Spleen (tissue), 11 donors: ENCODE data around the gene SPEM2. TPM values are rescaled to one million over a fixed set of nuclear protein-coding genes. Genes with fewer than 3 reads are reported as not detected.

Experiments
- DNase-seq: peaks from one replicate; pipeline ENCODE4 v3.0.0-alpha.2; 2020
- H3K27ac ChIP-seq, 8 donors: fragments of 200-600 bp; sonication (generic) in 7 of 8; 1 replicate in 4 of 8; 2 replicates in 4 of 8; pipeline versions ENCODE4 v1.5.0 to v1.8.0; 2016 to 2021; ENCODE audit warnings: inconsistent platforms in 4 of 8, mild to moderate bottlenecking in 4 of 8, moderate library complexity in 1 of 8
- H3K27me3 ChIP-seq, 7 donors: fragments of 200-600 bp; sonication (generic) in 6 of 7; replicated peaks in 1 of 7; 1 replicate in 4 of 7; 2 replicates in 3 of 7; pipeline versions ENCODE4 v1.5.0 to v1.8.0; 2016 to 2021; ENCODE audit warnings: inconsistent platforms in 3 of 7, mild to moderate bottlenecking in 1 of 7
- H3K36me3 ChIP-seq, 6 donors: fragments of 200-600 bp; sonication (generic) in 5 of 6; 1 replicate in 4 of 6; 2 replicates in 2 of 6; pipeline versions ENCODE4 v1.5.0 to v1.8.0; 2016 to 2021; ENCODE audit warnings: inconsistent platforms in 2 of 6
- H3K4me1 ChIP-seq, 6 donors: fragments of 200-600 bp; sonication (generic) in 5 of 6; 1 replicate in 3 of 6; 2 replicates in 3 of 6; pipeline versions ENCODE4 v1.5.0 to v1.8.0; 2016 to 2021; ENCODE audit warnings: inconsistent platforms in 3 of 6
- H3K4me3 ChIP-seq, 8 donors: fragments of 200-600 bp; sonication (generic) in 7 of 8; 1 replicate in 4 of 8; 2 replicates in 4 of 8; pipeline versions ENCODE4 v1.5.0 to v1.8.0; 2016 to 2021; ENCODE audit warnings: inconsistent platforms in 4 of 8, mild to moderate bottlenecking in 4 of 8, moderate library complexity in 2 of 8
- H3K9me3 ChIP-seq, 8 donors: fragments of 200-600 bp; sonication (generic) in 7 of 8; 1 replicate in 4 of 8; 2 replicates in 4 of 8; pipeline versions ENCODE4 v1.5.0 to v1.8.0; 2016 to 2021; ENCODE audit warnings: inconsistent platforms in 4 of 8
- POLR2A ChIP-seq, 3 donors: fragments of 450-650 bp; IDR thresholded peaks; one replicate each; pipeline ENCODE4 v1.5.1; 2017; ENCODE audit warnings: antibody characterized with exemption in 3 of 3, mild to moderate bottlenecking in 1 of 3
- POLR2AphosphoS5 ChIP-seq, 3 donors: sonication (generic); formaldehyde crosslinking; IDR thresholded peaks; one replicate each; pipeline ENCODE4 v1.5.1; 2017; ENCODE audit warnings: antibody characterized with exemption in 3 of 3
- WGBS, 5 donors: extraction: QIAGEN DNeasy Blood & Tissue Kit in 3 of 5; methylation state at CpG; one replicate each; pipeline versions ENCODE4 v1.1.5 to v1.1.7; 2013 to 2018; 5-methylcytosine and 5-hydroxymethylcytosine counted together
- intact Hi-C: fragments of 100-400 bp; cut with DNase I; formaldehyde crosslinking; loops from one replicate; pipeline ENCODE4 v1.15.0; 2023; ENCODE audit warnings: low total_unique reads
- polyA plus RNA-seq, 3 donors: library from polyadenylated mRNA; stranded (reverse); fragments of 200-250 nt; gene quantifications; one replicate each; pipeline ENCODE4 v1.2.1, GENCODE V29; 2013
- total RNA-seq, 7 donors: library from RNA; depleted of rRNA in 3 of 7; stranded (reverse); fragments of >200 nt in 3 of 7; fragmentation: NEBNext Ultra II Directional in 4 of 7; extraction: Animal tissue kit (Norgen Biotek cat#: 25700) in 4 of 7; gene quantifications; one replicate each; pipeline versions ENCODE4 v1.1.0 to v1.2.1, GENCODE V29; 2016 to 2021
- TF ChIP-seq, protein P1 (sequence below), 11 experiments: fragments of 200-600 bp in 7 of 11; fragments of 450-650 bp in 4 of 11; sonication (generic) in 4 of 11; IDR thresholded peaks in 8 of 11; conservative IDR thresholded peaks in 3 of 11; 1 replicate in 7 of 11; 2 replicates in 4 of 11; pipeline versions ENCODE4 v1.4.0 to v1.8.0; 2016 to 2021; ENCODE audit warnings: antibody characterized with exemption in 11 of 11, inconsistent platforms in 4 of 11, mild to moderate bottlenecking in 1 of 11
- donor health status: healthy with polysubstance abuse.
- donor health status: DM: no; HTN: no; CAD: no; lungs with moderate emphysema.
- donor health status: DM: no; HTN: no; CAD: no.
- donor health status: Bipolar disorder and iron deficiency.
- donor health status: healthy.
- donor health status: DM: no; HTN: no; CAD: no.
- donor health status: DM: yes; HTN: yes; CAD: no.

SPEM2 gene
- total and polyA plus RNA-seq, 10 donors, result not detected

DNA sequence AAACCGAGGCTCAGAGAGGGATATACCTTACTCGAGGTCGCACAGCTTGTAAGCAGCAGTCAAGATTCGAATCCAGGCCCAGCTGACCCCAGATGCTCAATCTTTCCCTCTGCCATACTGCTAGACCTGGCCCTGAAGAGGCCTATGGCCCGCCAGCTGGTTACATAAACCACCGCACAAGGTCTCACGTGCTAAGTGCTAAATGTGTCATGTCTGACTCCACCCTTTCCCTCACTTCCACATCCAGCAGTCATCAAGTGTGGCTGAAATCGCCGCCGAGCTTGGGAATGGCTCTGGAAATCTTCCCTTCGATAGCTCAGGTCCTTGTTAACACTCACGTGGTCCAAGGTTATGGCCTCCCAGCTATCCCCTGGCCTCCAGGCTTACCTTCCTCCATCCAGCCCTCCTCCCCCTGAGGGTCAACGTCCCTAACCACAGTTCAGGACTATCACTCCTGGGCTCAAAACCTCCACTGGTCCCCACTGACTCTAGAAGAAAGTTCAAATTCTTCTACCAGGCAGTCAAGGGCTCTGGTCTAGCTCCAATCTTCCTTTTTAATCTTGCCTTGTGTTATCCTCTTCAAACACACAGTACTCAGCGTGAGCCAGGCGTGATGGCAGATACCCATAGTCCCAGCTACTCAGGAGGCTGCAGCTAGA, 50.5 kb downstream of the SPEM2 start:
- peak overlapping the region in 1 of 8 donors; percentile 94 for H3K4me3 ChIP-seq
- TF ChIP-seq, protein P1, sequence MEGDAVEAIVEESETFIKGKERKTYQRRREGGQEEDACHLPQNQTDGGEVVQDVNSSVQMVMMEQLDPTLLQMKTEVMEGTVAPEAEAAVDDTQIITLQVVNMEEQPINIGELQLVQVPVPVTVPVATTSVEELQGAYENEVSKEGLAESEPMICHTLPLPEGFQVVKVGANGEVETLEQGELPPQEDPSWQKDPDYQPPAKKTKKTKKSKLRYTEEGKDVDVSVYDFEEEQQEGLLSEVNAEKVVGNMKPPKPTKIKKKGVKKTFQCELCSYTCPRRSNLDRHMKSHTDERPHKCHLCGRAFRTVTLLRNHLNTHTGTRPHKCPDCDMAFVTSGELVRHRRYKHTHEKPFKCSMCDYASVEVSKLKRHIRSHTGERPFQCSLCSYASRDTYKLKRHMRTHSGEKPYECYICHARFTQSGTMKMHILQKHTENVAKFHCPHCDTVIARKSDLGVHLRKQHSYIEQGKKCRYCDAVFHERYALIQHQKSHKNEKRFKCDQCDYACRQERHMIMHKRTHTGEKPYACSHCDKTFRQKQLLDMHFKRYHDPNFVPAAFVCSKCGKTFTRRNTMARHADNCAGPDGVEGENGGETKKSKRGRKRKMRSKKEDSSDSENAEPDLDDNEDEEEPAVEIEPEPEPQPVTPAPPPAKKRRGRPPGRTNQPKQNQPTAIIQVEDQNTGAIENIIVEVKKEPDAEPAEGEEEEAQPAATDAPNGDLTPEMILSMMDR (IDR thresholded peaks at IDR 0.05 in 8 of 11, conservative IDR thresholded peaks at IDR 0.05 in 3 of 11), result no peak
- TF ChIP-seq POLR2AphosphoS5 (IDR thresholded peaks at IDR 0.05), result peak in 2 of 3 donors; percentile 63 to 79
- DNase-seq, result peak; percentile 74
- H3K27ac ChIP-seq, result peak overlapping the region; percentile 32 to 100 (median 86)
- no peaks in the 10 kb centered on the region for H3K9me3 ChIP-seq
- no peaks in the 10 kb centered on the region for H3K27me3 ChIP-seq
- intact Hi-C loops, result no loop called here
- H3K36me3 ChIP-seq, result peaks cover 0 to 7% (median 0%) of the 10 kb centered on the region in 6 donors
- WGBS, 5 donors, result 64 to 75% (median 67%) methylated on average over 15 of the region's 15 CpGs
- H3K4me1 ChIP-seq, result peaks cover 43 to 95% (median 73%) of the 10 kb centered on the region in 6 donors

DNA sequence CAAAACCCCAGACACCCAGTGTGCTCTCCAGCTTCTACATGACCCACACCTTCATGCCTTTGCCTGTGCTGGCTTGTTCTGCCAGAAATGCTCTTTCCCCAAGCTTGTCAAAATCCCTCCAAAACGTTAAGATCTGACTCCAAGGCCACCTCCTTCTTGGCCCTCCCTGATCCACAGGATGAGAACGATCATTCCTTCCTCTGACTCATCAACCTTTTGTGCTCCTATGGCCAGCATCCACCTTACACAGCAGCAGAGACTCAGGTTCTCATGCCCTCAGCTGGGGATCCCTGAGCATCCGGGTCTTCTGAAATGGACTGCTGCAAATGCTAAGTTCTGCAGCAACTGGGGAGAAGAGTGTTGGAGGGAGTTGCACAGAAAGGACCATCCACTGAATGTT, 51.1 kb downstream of the SPEM2 start:
- DNase-seq, result no peak
- Histone ChIP-seq H3K36me3 (peaks cover 0 to 7% (median 0%) of the 10 kb centered on the region in 6 donors), H3K27ac (peak overlapping the region; percentile 32 to 100 (median 86)), H3K9me3 (no peaks in the 10 kb centered on the region), H3K4me3 (peak overlapping the region in 2 of 8 donors; percentile 83 to 94), H3K4me1 (peaks cover 40 to 95% (median 72%) of the 10 kb centered on the region in 6 donors), H3K27me3 (no peaks in the 10 kb centered on the region)
- WGBS, 5 donors, result 49 to 55% (median 51%) methylated on average over 3 of the region's 3 CpGs
- intact Hi-C loops, result no loop called here
- no peak for TF ChIP-seq POLR2A (IDR thresholded peaks at IDR 0.05)
- TF ChIP-seq, protein P1 (IDR thresholded peaks at IDR 0.05 in 8 of 11, conservative IDR thresholded peaks at IDR 0.05 in 3 of 11), result no peak
- TF ChIP-seq POLR2AphosphoS5 (IDR thresholded peaks at IDR 0.05), result no peak

DNA sequence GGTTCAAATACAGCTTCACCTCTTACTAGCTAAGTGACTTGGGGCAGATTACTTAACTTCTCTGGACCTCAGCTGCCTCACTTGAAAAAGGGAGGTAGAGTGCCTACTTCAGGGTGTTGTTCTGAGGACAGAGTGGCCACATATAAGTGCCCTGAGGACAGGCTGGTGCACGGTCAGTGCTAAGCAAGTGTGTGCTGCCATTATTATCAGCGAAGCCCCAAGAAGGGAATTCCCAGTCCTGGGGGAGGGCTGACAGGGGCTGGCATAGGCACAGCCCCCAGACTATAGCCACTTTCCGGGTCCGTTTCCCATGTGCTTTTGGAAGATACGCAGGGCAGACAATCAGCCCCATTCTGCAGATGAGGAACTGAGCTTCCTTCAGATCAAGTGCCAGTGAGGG, 51.5 kb downstream of the SPEM2 start:
- intact Hi-C loops, result no loop called here
- Histone ChIP-seq H3K4me3 (peak overlapping the region in 4 of 8 donors; percentile 72 to 94 (median 84)), H3K27me3 (no peaks in the 10 kb centered on the region), H3K9me3 (no peaks in the 10 kb centered on the region), H3K27ac (peak overlapping the region in 7 of 8 donors; percentile 98 to 100 (median 99)), H3K4me1 (peaks cover 35 to 95% (median 69%) of the 10 kb centered on the region in 6 donors), H3K36me3 (peaks cover 0 to 7% (median 0%) of the 10 kb centered on the region in 6 donors)
- no peak for DNase-seq
- no peak for TF ChIP-seq POLR2A (IDR thresholded peaks at IDR 0.05)
- TF ChIP-seq, protein P1 (IDR thresholded peaks at IDR 0.05 in 8 of 11, conservative IDR thresholded peaks at IDR 0.05 in 3 of 11), result no peak
- TF ChIP-seq POLR2AphosphoS5 (IDR thresholded peaks at IDR 0.05), result no peak
- whole genome bisulfite sequencing, 5 donors, result 76 to 97% (median 88%) methylated on average over 3 to 5 of the region's 5 CpGs

Other genes starting within 250 kb of the SPEM2 start
Only the 30 nearest of the 39 such genes appear.
- gene GABARAP, start 183.2 kb upstream of the SPEM2 start, total RNA-seq, result 100 to 1,000 TPM; 222 to 519 (median 438) TPM
- 100 to 1,000 TPM; 755 to 855 (median 822) TPM for gene GABARAP, start 183.2 kb upstream of the SPEM2 start, polyA plus RNA-seq
- gene CTDNEP1, start 173.9 kb upstream of the SPEM2 start, total RNA-seq, result 100 to 1,000 TPM in 4 of 7 donors, 10 to 100 TPM in 3; 83.1 to 133 (median 119) TPM
- gene CTDNEP1, start 173.9 kb upstream of the SPEM2 start, polyA plus RNA-seq, result 100 to 1,000 TPM in 1 of 3 donors, 10 to 100 TPM in 2; 69.3 to 104 (median 86.1) TPM
- 10 to 100 TPM; 22.1 to 40.3 (median 36.3) TPM for gene ELP5, start 173.4 kb upstream of the SPEM2 start, total RNA-seq
- 10 to 100 TPM; 36.2 to 40.2 (median 37.2) TPM for gene ELP5, start 173.4 kb upstream of the SPEM2 start, polyA plus RNA-seq
- 1 to 10 TPM in 6 of 7 donors, under 1 TPM in 1; 0.74 to 6.6 (median 2.4) TPM for gene CLDN7, start 163.1 kb upstream of the SPEM2 start, total RNA-seq
- gene CLDN7, start 163.1 kb upstream of the SPEM2 start, polyA plus RNA-seq, result 1 to 10 TPM; 2.9 to 6.0 (median 4.3) TPM
- 1 to 10 TPM in 1 of 7 donors, under 1 TPM in 6; 0.39 to 1.6 (median 0.51) TPM for gene SLC2A4, start 143.9 kb upstream of the SPEM2 start, total RNA-seq
- gene SLC2A4, start 143.9 kb upstream of the SPEM2 start, polyA plus RNA-seq, result under 1 TPM; 0.07 to 0.56 (median 0.29) TPM
- gene YBX2, start 131.0 kb upstream of the SPEM2 start, total RNA-seq, result under 1 TPM in 3 of 7 donors, not detected in 4; 0.11 to 0.40 (median 0.19) TPM
- gene YBX2, start 131.0 kb upstream of the SPEM2 start, polyA plus RNA-seq, result under 1 TPM; 0.09 to 0.22 (median 0.12) TPM
- gene EIF5A, start 118.0 kb upstream of the SPEM2 start, total RNA-seq, result 100 to 1,000 TPM; 117 to 326 (median 244) TPM
- gene EIF5A, start 118.0 kb upstream of the SPEM2 start, polyA plus RNA-seq, result 100 to 1,000 TPM; 310 to 426 (median 376) TPM
- gene GPS2, start 110.3 kb upstream of the SPEM2 start, total RNA-seq, result 100 to 1,000 TPM in 2 of 7 donors, 10 to 100 TPM in 5; 54.1 to 123 (median 65.4) TPM
- gene GPS2, start 110.3 kb upstream of the SPEM2 start, polyA plus RNA-seq, result 10 to 100 TPM; 56.6 to 73.2 (median 70.9) TPM
- 10 to 100 TPM; 16.5 to 53.9 (median 44.3) TPM for gene NEURL4, start 96.3 kb upstream of the SPEM2 start, total RNA-seq
- gene NEURL4, start 96.3 kb upstream of the SPEM2 start, polyA plus RNA-seq, result 10 to 100 TPM; 17.6 to 48.6 (median 36.3) TPM
- 100 to 1,000 TPM; 118 to 312 (median 208) TPM for gene ACAP1, start 89.1 kb upstream of the SPEM2 start, total RNA-seq
- 100 to 1,000 TPM; 126 to 266 (median 245) TPM for gene ACAP1, start 89.1 kb upstream of the SPEM2 start, polyA plus RNA-seq
- gene KCTD11, start 73.5 kb upstream of the SPEM2 start, total RNA-seq, result 10 to 100 TPM in 1 of 7 donors, 1 to 10 TPM in 6; 7.7 to 10.0 (median 9.1) TPM
- gene KCTD11, start 73.5 kb upstream of the SPEM2 start, polyA plus RNA-seq, result 10 to 100 TPM in 1 of 3 donors, 1 to 10 TPM in 2; 5.4 to 12.0 (median 6.0) TPM
- not detected for gene TMEM95, start 70.5 kb upstream of the SPEM2 start, total RNA-seq
- gene TMEM95, start 70.5 kb upstream of the SPEM2 start, polyA plus RNA-seq, result not detected
- 10 to 100 TPM in 1 of 7 donors, 1 to 10 TPM in 6; 4.2 to 16.2 (median 6.4) TPM for gene TNK1, start 44.5 kb upstream of the SPEM2 start, total RNA-seq
- 1 to 10 TPM; 6.6 to 8.7 (median 8.3) TPM for gene TNK1, start 44.5 kb upstream of the SPEM2 start, polyA plus RNA-seq
- 10 to 100 TPM; 34.1 to 63.2 (median 51.1) TPM for gene PLSCR3, start 31.1 kb upstream of the SPEM2 start, total RNA-seq
- 10 to 100 TPM; 31.3 to 45.9 (median 33.3) TPM for gene PLSCR3, start 31.1 kb upstream of the SPEM2 start, polyA plus RNA-seq
- 10 to 100 TPM; 39.1 to 82.5 (median 50.3) TPM for gene TMEM256, start 21.5 kb upstream of the SPEM2 start, total RNA-seq
- gene TMEM256, start 21.5 kb upstream of the SPEM2 start, polyA plus RNA-seq, result 100 to 1,000 TPM; 175 to 193 (median 179) TPM
- 10 to 100 TPM in 6 of 7 donors, 1 to 10 TPM in 1; 8.7 to 23.0 (median 13.0) TPM for gene NLGN2, start 17.8 kb upstream of the SPEM2 start, total RNA-seq
- 1 to 10 TPM; 2.2 to 6.5 (median 4.3) TPM for gene NLGN2, start 17.8 kb upstream of the SPEM2 start, polyA plus RNA-seq
- gene SPEM1, start 5.3 kb upstream of the SPEM2 start, total RNA-seq, result not detected
- gene SPEM1, start 5.3 kb upstream of the SPEM2 start, polyA plus RNA-seq, result not detected
- gene SPEM3, start 3.2 kb downstream of the SPEM2 start, total RNA-seq, result not detected
- gene SPEM3, start 3.2 kb downstream of the SPEM2 start, polyA plus RNA-seq, result not detected
- 10 to 100 TPM in 5 of 7 donors, 1 to 10 TPM in 2; 7.1 to 17.4 (median 10.9) TPM for gene TMEM102, start 9.8 kb downstream of the SPEM2 start, total RNA-seq
- 1 to 10 TPM; 4.7 to 9.8 (median 7.8) TPM for gene TMEM102, start 9.8 kb downstream of the SPEM2 start, polyA plus RNA-seq
- gene FGF11, start 13.9 kb downstream of the SPEM2 start, total RNA-seq, result 1 to 10 TPM; 1.0 to 5.5 (median 3.2) TPM
- 1 to 10 TPM; 1.5 to 3.5 (median 2.0) TPM for gene FGF11, start 13.9 kb downstream of the SPEM2 start, polyA plus RNA-seq
- 10 to 100 TPM in 5 of 7 donors, 1 to 10 TPM in 2; 7.3 to 12.9 (median 11.4) TPM for gene CHRNB1, start 19.4 kb downstream of the SPEM2 start, total RNA-seq
- 10 to 100 TPM in 2 of 3 donors, 1 to 10 TPM in 1; 7.3 to 12.4 (median 11.1) TPM for gene CHRNB1, start 19.4 kb downstream of the SPEM2 start, polyA plus RNA-seq
- gene ZBTB4, start 54.0 kb downstream of the SPEM2 start, total RNA-seq, result 10 to 100 TPM; 38.7 to 68.8 (median 46.5) TPM
- 10 to 100 TPM; 10.5 to 23.7 (median 12.3) TPM for gene ZBTB4, start 54.0 kb downstream of the SPEM2 start, polyA plus RNA-seq
- gene SLC35G6, start 55.8 kb downstream of the SPEM2 start, total RNA-seq, result not detected
- gene SLC35G6, start 55.8 kb downstream of the SPEM2 start, polyA plus RNA-seq, result under 1 TPM in 1 of 3 donors, not detected in 2; 0.13 TPM
- gene POLR2A, start 58.8 kb downstream of the SPEM2 start, total RNA-seq, result 100 to 1,000 TPM; 108 to 196 (median 173) TPM
- 10 to 100 TPM in 1 of 3 donors, 1 to 10 TPM in 2; 8.2 to 26.0 (median 8.8) TPM for gene POLR2A, start 58.8 kb downstream of the SPEM2 start, polyA plus RNA-seq
- gene TNFSF12, start 123.4 kb downstream of the SPEM2 start, total RNA-seq, result 10 to 100 TPM; 37.4 to 64.6 (median 60.5) TPM
- gene TNFSF12, start 123.4 kb downstream of the SPEM2 start, polyA plus RNA-seq, result 10 to 100 TPM; 46.5 to 65.0 (median 49.3) TPM
- gene TNFSF13, start 133.1 kb downstream of the SPEM2 start, total RNA-seq, result 10 to 100 TPM; 14.5 to 54.0 (median 31.6) TPM
- 10 to 100 TPM; 19.9 to 23.4 (median 20.5) TPM for gene TNFSF13, start 133.1 kb downstream of the SPEM2 start, polyA plus RNA-seq
- 10 to 100 TPM; 36.3 to 71.7 (median 42.9) TPM for gene SENP3, start 136.3 kb downstream of the SPEM2 start, total RNA-seq
- gene SENP3, start 136.3 kb downstream of the SPEM2 start, polyA plus RNA-seq, result 10 to 100 TPM; 43.1 to 52.7 (median 45.6) TPM
- 100 to 1,000 TPM; 177 to 387 (median 271) TPM for gene CD68, start 154.0 kb downstream of the SPEM2 start, total RNA-seq
- 100 to 1,000 TPM in 1 of 3 donors, 10 to 100 TPM in 2; 52.5 to 236 (median 86.1) TPM for gene CD68, start 154.0 kb downstream of the SPEM2 start, polyA plus RNA-seq
- gene MPDU1, start 158.2 kb downstream of the SPEM2 start, total RNA-seq, result 100 to 1,000 TPM in 1 of 7 donors, 10 to 100 TPM in 6; 35.5 to 163 (median 51.2) TPM
- gene MPDU1, start 158.2 kb downstream of the SPEM2 start, polyA plus RNA-seq, result 10 to 100 TPM; 42.7 to 73.0 (median 59.5) TPM
- gene SOX15, start 164.5 kb downstream of the SPEM2 start, total RNA-seq, result 1 to 10 TPM in 1 of 7 donors, under 1 TPM in 2, not detected in 4; 0.41 to 1.7 (median 0.64) TPM
- under 1 TPM; 0.20 to 0.44 (median 0.32) TPM for gene SOX15, start 164.5 kb downstream of the SPEM2 start, polyA plus RNA-seq